Neural cell (in vitro differentiated cells): ENCODE results near the gene CARS1.

Source experiments
- EP300 ChIP-seq: fragments of 450-650 bp; conservative IDR thresholded peaks from 2 replicates; pipeline ENCODE4 v1.6.1; 2014; ENCODE audit warnings: antibody characterized with exemption, mild to moderate bottlenecking, moderate library complexity; ENCODE audit not compliant: poor library complexity, severe bottlenecking
- POLR2AphosphoS5 ChIP-seq: IDR thresholded peaks from 2 replicates; pipeline ENCODE4 v1.6.1; 2012
- RAD21 ChIP-seq: fragments of 450-650 bp; conservative IDR thresholded peaks from 2 replicates; pipeline ENCODE4 v1.6.1; 2014; ENCODE audit warnings: antibody characterized with exemption, mild to moderate bottlenecking, moderate library complexity
- TF ChIP-seq, protein P1 (sequence below): fragments of 450-650 bp; IDR thresholded peaks from 2 replicates; pipeline ENCODE4 v1.5.1; 2014; ENCODE audit warnings: antibody characterized with exemption, mild to moderate bottlenecking, moderate library complexity; ENCODE audit not compliant: poor library complexity, severe bottlenecking

DNA sequence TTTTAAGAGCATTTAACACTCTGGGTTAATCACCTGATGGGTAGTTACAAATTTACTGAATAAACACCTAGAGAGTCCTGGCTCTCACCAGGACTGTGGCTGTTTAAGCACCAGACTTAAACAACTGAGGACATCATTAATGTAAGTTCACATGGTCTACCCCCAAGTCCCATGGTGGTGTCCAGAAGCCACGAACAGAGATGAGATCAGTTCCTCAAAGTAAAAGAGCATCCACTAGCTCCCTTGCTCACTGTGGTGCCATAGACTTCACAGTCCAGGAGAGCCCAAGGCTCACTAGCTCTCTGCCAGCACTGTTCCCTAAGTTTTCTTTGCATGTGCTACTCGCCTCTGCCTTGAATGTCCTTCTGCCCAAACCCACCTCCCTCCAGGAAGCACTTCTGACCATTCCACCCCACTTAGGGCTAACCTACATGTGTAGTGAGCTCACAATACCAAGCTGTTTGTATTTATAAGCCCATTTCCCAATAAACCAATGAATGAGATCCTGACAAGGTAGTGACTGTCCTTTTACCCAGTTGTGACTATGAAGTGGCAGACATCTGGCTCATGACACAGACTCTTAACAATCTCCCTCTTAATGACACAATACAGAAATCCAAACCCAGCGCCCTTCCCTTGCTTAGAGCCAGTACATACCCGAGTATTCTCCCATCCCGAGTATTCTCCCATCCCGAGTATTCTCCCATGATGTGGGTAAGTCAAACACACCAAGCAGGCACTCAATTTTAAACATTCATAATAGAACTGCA is 80.7 kb downstream of the CARS1 start:
- TF ChIP-seq POLR2AphosphoS5 (no peak), RAD21 (no peak), EP300 (no peak)
- TF ChIP-seq, protein P1, sequence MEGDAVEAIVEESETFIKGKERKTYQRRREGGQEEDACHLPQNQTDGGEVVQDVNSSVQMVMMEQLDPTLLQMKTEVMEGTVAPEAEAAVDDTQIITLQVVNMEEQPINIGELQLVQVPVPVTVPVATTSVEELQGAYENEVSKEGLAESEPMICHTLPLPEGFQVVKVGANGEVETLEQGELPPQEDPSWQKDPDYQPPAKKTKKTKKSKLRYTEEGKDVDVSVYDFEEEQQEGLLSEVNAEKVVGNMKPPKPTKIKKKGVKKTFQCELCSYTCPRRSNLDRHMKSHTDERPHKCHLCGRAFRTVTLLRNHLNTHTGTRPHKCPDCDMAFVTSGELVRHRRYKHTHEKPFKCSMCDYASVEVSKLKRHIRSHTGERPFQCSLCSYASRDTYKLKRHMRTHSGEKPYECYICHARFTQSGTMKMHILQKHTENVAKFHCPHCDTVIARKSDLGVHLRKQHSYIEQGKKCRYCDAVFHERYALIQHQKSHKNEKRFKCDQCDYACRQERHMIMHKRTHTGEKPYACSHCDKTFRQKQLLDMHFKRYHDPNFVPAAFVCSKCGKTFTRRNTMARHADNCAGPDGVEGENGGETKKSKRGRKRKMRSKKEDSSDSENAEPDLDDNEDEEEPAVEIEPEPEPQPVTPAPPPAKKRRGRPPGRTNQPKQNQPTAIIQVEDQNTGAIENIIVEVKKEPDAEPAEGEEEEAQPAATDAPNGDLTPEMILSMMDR: no peak
